Right atrium auricular region (tissue), 2 donors: ENCODE data around the gene DLG2. TPM values are rescaled to one million over a fixed set of nuclear protein-coding genes. Genes with fewer than 3 reads are reported as not detected.

Source experiments
- DNase-seq: peaks from one replicate; pipeline ENCODE4 v3.0.0-alpha.2; 2019; ENCODE audit warnings: low spot score
- H3K27ac ChIP-seq, 2 donors: fragments of 200-600 bp; sonication (generic); 1 replicate in 1 of 2; 2 replicates in 1 of 2; pipeline ENCODE4 v1.5.1; 2016 to 2019
- H3K27me3 ChIP-seq, 2 donors: fragments of 200-600 bp; sonication (generic); one replicate each; pipeline versions ENCODE4 v1.5.1 to v1.6.0; 2017 to 2019
- H3K36me3 ChIP-seq: fragments of 200-600 bp; sonication (generic); one replicate; pipeline ENCODE4 v1.5.1; 2016
- H3K4me1 ChIP-seq, 2 donors: fragments of 200-600 bp; sonication (generic); one replicate each; pipeline versions ENCODE4 v1.5.1 to v1.6.0; 2017 to 2019
- H3K4me3 ChIP-seq, 2 donors: fragments of 200-600 bp; sonication (generic); 1 replicate in 1 of 2; 2 replicates in 1 of 2; pipeline ENCODE4 v1.5.1; 2017 to 2019; ENCODE audit warnings: mild to moderate bottlenecking in 1 of 2, moderate library complexity in 1 of 2
- H3K9me3 ChIP-seq, 2 donors: fragments of 200-600 bp; sonication (generic); one replicate each; pipeline ENCODE4 v1.5.1; 2019
- total RNA-seq, 2 donors: library from RNA; depleted of rRNA; stranded (reverse); fragments of >200 nt; gene quantifications; one replicate each; pipeline ENCODE4 v1.1.0, GENCODE V29; 2016
- TF ChIP-seq, protein P1 (sequence below), 2 donors: fragments of 200-600 bp; sonication (generic); IDR thresholded peaks; one replicate each; pipeline ENCODE4 v1.5.1; 2019; ENCODE audit warnings: antibody characterized with exemption in 2 of 2

The DLG2 gene
- total RNA-seq, 2 donors from 2014 or later = 6.6 to 6.7 TPM

DNA sequence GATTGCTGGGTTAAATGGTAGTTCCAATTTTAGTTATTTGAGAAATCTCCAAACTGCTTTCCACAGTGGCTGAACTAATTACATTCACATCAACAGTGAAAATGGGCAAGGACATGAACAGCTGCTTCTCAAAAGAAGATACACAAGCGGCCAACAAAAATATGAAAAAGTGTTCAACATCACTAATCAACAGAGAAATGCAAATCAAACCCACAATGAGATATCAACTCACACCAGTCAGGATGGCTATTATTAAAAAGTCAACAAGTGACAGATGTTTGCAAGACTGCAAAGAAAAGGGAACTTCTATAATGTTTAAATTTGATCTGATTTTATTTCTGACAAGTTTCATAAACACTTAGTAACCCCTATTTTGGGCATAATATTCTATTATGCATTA is 537.5 kb downstream of the DLG2 start:
- no peaks in the 10 kb centered on the region for H3K36me3 ChIP-seq
- TF ChIP-seq, protein P1, sequence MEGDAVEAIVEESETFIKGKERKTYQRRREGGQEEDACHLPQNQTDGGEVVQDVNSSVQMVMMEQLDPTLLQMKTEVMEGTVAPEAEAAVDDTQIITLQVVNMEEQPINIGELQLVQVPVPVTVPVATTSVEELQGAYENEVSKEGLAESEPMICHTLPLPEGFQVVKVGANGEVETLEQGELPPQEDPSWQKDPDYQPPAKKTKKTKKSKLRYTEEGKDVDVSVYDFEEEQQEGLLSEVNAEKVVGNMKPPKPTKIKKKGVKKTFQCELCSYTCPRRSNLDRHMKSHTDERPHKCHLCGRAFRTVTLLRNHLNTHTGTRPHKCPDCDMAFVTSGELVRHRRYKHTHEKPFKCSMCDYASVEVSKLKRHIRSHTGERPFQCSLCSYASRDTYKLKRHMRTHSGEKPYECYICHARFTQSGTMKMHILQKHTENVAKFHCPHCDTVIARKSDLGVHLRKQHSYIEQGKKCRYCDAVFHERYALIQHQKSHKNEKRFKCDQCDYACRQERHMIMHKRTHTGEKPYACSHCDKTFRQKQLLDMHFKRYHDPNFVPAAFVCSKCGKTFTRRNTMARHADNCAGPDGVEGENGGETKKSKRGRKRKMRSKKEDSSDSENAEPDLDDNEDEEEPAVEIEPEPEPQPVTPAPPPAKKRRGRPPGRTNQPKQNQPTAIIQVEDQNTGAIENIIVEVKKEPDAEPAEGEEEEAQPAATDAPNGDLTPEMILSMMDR (IDR thresholded peaks at IDR 0.05) = no peak
- no peak for DNase-seq
- H3K9me3 ChIP-seq = peaks cover 0 to 3% of the 10 kb centered on the region in 2 donors
- no peak overlapping the region for H3K4me3 ChIP-seq
- no peaks in the 10 kb centered on the region for H3K4me1 ChIP-seq
- no peaks in the 10 kb centered on the region for H3K27me3 ChIP-seq
- H3K27ac ChIP-seq = no peak overlapping the region

DNA sequence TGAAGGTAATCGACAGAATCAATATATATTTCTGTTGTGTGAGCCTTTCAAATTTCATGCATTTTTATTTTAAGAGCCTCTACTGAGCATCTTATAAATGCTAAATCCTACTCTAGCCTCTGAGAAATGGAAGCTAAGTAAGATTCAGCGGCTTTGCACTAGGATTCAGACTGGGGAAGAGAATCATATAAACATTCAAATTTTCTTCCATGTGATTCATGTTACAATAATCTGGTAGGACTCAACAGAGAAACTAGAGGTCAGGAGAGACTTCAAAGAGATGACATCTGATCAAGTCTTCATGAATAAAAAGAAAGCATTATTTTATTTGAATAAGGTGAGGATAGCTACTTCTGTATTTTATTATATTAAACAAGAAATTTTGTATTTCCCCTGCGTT is 538.9 kb downstream of the DLG2 start:
- Histone ChIP-seq H3K36me3 (no peaks in the 10 kb centered on the region), H3K4me3 (no peak overlapping the region), H3K27me3 (no peaks in the 10 kb centered on the region), H3K9me3 (peaks cover 0 to 3% of the 10 kb centered on the region in 2 donors), H3K4me1 (no peaks in the 10 kb centered on the region), H3K27ac (no peak overlapping the region)
- TF ChIP-seq, protein P1 (IDR thresholded peaks at IDR 0.05) = no peak
- DNase-seq = no peak

DNA sequence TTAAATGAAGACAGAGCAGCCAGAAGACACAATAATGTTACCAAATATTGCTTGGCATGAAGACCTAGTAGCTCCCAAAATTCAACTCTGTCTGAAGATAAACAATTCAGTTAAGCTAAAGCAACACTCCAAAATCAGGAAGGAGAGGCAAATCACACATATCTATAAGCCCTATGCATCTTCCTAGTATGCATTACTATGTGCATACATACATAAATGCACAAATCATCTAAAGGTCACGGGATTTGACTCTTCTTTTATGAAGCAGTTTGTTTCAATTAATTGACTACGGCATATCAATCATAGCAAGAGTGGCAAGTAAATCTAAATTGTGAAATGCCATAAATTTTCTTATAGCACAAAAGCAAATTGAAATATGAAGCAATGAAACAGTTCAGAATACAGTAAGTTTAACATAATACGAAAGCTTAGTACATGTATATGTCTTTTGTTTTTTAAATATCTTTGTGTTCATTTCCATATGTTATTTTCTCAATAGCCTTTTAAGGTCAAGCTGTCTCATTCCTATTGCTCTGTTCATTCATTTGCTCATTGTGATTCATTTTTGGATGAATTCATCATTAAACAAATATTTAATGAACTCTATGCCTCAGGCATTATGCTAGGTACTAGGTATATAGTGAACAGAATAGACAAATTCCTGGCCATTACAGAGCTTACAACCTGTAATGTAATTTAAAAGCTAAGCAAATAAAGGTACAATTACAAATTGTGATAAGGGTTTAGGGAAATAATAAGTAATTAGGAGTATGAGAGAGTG is 540.5 kb downstream of the DLG2 start:
- no peak overlapping the region for H3K4me3 ChIP-seq
- peaks cover 0 to 3% of the 10 kb centered on the region in 2 donors for H3K9me3 ChIP-seq
- no peaks in the 10 kb centered on the region for H3K27me3 ChIP-seq
- no peaks in the 10 kb centered on the region for H3K4me1 ChIP-seq
- TF ChIP-seq, protein P1 (IDR thresholded peaks at IDR 0.05) = no peak
- no peaks in the 10 kb centered on the region for H3K36me3 ChIP-seq
- no peak overlapping the region for H3K27ac ChIP-seq
- DNase-seq = no peak

DNA sequence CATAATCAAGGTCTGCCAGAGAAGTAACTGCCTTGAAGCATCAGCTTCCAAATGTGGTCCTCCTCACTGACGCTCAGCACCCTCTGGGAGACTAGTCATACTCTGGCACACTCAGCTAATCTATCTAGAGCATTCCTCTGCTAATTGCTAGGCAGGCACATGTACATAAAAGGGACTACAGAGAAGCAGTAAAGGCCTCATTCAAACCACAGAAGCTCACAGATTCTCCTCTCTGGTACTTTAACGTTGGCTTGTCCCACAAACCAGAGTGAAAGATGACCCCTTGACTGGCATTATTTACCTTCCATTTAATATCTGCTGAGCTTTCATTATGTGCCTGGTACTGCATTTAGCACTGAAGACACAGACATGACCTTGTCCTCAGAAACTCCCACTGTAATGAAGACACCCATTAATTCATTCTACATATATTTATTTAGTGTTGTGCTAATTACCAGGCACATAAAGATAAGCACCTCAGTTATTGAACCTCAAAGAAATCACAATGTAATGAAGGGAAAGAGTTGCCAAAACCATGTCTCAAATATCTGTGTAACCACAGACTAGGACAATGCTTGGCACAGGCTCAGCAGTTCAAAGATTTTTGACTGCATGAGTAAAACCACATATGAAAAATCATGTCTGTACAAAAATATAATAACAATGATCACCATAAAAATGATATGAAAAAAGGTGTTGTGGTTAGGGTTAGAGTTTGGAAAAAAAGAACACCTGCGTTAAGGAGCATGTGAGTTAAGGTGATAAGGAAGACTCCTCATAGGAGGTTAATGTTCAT is 550.4 kb downstream of the DLG2 start:
- H3K4me1 ChIP-seq = peaks cover 0 to 12% of the 10 kb centered on the region in 2 donors
- H3K9me3 ChIP-seq = no peaks in the 10 kb centered on the region
- H3K4me3 ChIP-seq = no peak overlapping the region
- TF ChIP-seq, protein P1 (IDR thresholded peaks at IDR 0.05) = no peak
- H3K36me3 ChIP-seq = no peaks in the 10 kb centered on the region
- no peak for DNase-seq
- peak overlapping the region; percentile 8 to 71 for H3K27ac ChIP-seq
- H3K27me3 ChIP-seq = no peaks in the 10 kb centered on the region

DNA sequence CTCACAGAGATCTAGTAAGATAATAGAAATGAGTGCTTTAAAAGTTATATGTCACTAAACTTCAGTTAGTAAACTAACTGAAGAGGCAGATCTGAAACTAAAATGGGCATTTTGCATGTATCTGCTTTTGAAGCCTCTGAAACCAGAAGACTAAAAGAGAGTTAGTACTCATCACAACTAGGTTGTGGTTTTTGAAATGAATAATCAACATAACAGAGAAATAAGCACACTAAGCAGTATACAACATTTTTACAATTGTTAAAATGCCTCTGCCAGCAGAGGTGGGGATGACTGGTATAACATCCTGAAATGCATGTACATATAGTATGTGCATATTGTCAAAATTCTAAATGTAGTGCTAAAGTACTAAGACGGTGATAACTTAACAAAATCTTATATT is 564.5 kb downstream of the DLG2 start:
- Histone ChIP-seq H3K27ac (no peak overlapping the region), H3K27me3 (no peaks in the 10 kb centered on the region)
- TF ChIP-seq, protein P1 (IDR thresholded peaks at IDR 0.05) = no peak

More for the DNA sequence above, 564.5 kb downstream of the DLG2 start:
- no peaks in the 10 kb centered on the region for H3K4me1 ChIP-seq
- no peak overlapping the region for H3K4me3 ChIP-seq
- no peak for DNase-seq
- no peaks in the 10 kb centered on the region for H3K9me3 ChIP-seq
- H3K36me3 ChIP-seq = no peaks in the 10 kb centered on the region
